NCI-H2081 treated with DMSO at 0.1 percent for 48 hours (cell line): ENCODE measurements around the gene UTS2B.

Source experiments
- DNase-seq: peaks from one replicate; lab custom pipeline; 2025; lab: John Stamatoyannopoulos, UW

Gene UTS2B

DNA sequence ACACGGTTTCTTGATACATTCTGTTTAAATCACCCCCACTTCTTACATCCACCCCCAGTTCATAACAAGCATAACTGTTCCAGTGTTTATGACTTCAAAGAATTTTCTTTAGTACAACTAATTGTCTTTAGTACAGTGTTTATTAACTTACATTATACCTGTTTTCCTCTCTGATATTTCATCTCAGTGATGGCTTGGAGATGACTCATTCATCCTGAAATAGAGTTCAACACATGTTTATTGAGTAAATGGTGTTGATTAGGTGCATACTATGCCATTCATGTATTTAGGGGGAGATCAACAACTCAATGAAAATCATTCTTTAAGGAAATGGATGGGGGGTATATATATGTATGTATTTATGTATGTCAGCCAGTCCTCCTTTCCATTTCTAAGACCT lies 21.7 kb upstream of the UTS2B start:
- no peak for DNase-seq

DNA sequence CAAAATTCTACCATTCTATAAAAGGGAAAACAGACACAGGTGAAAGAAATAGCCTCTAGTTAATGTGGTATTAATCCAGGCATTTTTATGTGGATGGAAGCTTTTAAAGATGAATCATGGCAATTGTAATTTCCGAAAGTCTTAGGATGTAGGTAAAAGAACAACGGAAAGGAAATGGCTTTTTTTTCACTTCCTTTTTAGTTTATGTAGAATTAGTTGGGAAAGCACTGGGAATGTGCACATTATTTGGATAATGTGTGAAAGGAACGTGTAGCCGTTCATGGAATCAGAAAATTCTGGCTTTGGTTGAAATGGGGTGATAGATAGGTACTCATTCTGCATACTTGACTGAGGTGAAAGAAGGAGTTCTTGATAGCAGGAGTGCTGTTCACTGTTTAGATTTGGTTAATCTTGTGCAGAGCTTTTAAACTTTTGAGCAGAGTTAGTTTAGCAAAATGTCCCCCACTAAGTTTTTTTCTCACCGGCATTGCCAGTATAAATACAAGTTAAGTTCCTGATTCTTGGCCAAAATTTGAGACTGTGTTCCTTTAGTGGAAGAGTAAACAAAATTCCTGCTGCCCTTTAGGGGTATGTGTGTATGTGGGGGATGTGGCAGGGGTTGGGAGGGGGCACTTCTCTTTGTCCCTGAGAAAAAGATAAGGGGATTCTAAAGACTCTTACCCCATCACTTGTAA lies 20.2 kb upstream of the UTS2B start:
- DNase-seq = no peak

DNA sequence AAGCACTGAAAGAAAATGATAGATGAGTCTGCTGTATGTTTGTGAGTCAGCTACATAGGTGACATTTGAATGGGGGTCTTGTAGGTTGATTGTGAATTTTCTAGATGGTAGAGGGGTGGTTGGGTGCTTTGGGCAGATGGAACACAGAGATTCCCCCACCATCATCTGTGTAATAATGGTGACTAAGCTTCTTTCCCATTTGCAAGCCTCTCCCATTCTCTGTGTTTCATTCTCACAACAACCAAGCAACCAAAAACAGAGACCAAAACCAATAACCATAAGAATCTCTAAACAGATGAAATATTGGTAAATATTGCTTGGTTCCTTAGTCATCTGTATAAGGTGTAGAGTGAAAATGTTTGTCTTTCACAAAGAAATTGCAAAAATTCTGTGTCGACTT lies 17.8 kb upstream of the UTS2B start:
- no peak for DNase-seq

GRCh38 chr3:191347228-191347627 lies 16.9 kb upstream of the UTS2B start:
- no peak for DNase-seq

GRCh38 chr3:191345334-191345733 lies 15.0 kb upstream of the UTS2B start:
- DNase-seq = no peak

DNA sequence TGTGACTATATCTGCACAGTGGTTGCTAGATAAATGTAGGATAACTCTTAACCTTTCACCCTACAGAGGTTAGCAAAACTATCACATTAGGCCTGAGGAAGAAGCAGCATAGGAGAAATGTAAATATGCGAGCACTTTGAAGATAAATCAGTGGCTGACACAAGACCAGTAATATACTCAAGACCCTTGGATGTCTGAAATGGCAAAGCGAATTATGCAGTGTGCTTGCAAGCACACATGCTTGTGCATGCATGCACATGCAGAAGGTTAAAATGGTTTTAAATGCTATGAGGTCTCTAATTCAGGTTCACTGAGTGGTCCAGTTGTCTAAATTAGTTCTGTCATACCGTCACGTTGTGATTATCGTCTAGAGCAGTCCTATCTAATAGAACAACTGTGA lies 13.6 kb upstream of the UTS2B start:
- no peak for DNase-seq

- DNase-seq = no peak
These were observed 12.8 kb upstream of the UTS2B start for GRCh38 chr3:191343115-191343514.

- DNase-seq = no peak
These were observed 12.1 kb upstream of the UTS2B start for GRCh38 chr3:191342411-191342810.

DNA sequence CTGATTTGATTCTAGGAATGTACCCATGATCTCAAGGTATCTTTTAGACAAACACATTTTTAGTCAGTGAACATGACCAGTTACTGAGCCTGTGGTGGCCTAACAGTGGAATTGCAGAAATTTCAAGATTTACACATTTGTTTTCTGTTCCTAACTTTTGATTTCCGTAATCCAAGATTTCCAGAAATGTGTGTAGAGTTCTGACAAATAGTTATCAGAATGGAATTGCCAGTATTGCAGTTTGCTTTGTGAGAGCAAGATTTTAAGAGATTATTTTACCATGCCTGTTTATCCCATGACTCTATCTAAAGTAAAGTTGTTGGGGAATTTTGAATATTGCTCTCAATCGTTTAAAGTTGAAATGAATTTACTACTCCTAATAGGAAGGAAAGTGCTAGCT lies 11.7 kb upstream of the UTS2B start:
- no peak for DNase-seq

DNA sequence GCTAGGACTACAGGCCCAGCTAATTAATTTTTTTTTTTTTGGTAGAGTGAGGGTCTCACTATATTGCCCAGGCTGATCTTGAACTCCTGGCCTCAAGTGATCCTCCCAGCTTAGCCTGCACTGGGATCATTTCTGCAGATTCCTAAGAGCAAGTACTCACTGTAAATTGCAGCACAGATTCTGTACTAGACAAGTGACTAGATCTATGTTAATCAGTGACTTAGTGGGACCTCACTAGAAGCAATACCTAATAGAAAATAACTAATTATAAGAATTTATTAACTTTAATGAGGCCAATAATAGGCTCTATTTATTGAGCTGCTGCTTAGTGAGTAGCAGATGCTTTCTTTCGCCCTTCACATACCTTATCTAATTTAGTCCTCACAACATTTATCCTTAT lies 10.6 kb upstream of the UTS2B start:
- DNase-seq = no peak

DNA sequence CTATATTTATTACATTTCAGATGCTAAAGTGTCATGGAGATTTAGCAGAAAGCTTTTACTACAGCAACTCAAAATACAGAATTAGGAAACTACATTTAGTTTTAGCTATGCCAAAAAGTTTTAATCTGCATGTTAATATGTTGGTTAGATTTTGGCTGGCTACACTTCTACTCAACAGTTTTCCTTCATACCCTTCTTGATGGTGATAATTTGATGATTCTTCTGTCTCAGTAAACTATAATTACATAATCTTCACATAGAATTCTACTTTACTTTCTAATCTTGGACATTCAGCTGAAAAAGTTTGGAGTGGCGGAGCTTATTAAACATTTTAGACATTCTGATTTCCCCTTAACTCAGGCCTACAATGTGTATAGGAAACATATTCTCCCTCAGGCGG lies 10.0 kb upstream of the UTS2B start:
- no peak for DNase-seq

- DNase-seq = no peak
These were observed 9.1 kb upstream of the UTS2B start for GRCh38 chr3:191339316-191339917.

- no peak for DNase-seq
These were observed 7.8 kb upstream of the UTS2B start for GRCh38 chr3:191338177-191338488.

GRCh38 chr3:191336833-191337232 lies 6.5 kb upstream of the UTS2B start:
- no peak for DNase-seq

DNA sequence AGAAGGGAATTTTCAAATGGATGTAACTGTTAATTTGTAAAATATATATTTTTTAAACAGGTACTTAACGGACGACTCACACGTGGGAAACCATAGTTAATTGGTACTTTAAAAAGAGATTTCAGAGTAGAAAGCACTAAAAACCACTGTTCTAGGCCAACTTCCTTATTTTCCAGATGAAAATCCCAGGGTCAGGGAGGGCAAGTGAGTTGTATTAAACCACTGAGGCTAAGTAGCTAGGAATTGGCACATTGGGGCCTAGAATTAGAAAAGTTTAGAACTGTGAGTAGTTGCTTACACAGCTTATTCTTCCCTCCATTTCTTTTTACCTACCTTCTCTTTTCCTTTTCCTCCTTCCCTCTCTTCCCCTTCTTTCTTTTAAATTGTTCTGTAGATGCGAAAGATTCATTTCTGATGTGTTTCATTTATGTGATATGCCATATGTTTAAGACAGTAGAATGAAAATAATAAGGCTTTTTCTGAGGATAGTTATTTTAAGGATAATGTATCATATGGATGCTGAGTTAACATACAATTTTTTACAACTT lies 4.1 kb upstream of the UTS2B start:
- no peak for DNase-seq

DNA sequence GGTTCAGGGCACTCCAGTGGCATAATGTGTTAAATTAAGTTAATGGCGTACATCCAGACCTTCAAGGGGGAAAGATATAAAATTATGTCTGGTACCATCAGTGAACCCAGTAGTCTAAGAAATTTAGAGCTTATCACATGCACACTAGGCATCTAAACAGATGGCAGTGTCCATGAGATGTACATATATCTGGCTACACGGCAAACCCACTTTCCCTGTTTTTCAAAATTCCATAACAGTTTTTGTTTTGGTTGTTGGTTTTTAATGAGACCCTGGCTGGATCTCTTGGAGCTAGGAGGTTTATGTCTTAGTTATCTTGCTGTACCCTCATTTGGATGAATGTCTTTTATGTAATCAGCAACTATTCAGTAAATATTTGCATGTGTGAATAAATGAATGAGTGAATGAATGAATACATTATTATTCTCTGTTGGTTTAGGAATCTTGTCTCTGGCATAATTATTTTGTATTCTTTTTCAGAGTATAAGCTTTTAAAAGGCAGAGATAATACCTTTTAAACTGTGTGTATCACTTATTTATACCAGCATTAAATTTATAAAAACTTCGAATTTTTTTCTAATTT lies 3.1 kb upstream of the UTS2B start:
- no peak for DNase-seq

- no peak for DNase-seq
These were observed 1.1 kb upstream of the UTS2B start for GRCh38 chr3:191331388-191331787.

- DNase-seq = no peak
These were observed 263 bp upstream of the UTS2B start for GRCh38 chr3:191330530-191331048.

DNA sequence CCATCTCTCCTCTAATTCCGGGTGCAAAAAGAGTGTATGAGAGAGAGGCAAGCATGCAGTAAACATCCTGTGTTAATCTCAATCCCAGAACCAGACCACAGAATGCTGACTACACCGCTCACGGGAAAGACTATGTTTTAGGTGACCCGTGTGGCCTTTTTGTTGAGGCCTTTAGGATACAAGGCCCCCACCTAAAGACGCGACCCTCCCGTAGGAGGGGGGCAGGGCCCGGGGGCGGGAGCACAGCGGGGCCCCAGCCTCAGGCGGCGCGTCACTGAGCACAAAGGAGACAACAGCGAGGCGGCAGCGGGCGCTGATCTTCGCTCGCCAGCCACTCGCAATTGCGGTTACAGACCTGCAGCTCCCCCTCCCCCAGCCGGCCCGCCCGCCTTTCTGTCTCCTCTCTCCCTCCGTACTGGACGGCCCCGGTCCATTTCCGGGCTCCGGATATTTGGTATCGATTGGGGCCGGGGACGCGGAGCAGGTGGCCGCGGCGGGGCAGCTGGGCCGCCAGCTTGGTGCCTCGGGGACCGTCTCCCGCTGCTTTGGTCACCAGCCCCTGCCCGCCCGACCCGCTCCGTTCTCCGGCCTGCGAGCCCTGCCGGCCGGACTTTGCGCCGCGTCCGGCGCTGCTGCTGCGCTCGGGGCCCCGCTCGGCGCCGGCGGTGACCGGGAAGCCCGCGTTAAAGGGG lies 1.2 kb downstream of the UTS2B start, which contains the start of gene CCDC50:
CCDC50 (plus strand) TSS at position 433 of the 692 bp plus-strand sequence. CDS start 281 bp downstream, outside the sequence.
- DNase-seq = no peak

DNA sequence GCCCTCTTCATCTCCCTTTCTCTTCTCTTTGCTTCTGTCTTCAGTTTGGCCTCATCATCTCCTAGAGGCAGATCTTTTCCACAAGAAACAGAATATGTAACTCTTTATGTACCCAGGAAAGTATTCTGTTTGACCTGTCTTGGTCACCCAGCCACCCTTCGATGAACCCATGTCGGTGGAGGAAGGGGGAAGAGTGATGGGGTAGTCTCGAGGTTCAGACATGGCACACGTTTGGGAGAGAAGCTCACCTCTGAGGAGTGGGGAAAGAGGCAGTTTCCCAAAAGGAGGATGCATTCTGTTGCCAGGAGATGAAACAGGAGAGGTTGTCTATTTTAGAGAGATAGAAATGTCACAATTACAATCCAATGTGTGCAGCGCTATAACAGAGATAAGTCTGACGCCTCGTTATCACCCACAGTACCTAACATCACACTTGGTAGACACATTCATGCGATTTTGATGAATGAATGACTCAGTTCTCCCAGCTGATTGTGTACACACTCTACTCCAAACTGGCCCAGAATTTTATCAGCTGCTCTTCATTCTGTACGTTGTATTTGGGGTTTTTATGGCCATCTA lies 1.9 kb downstream of the UTS2B start:
- DNase-seq = no peak

- no peak for DNase-seq
These were observed 2.8 kb downstream of the UTS2B start for GRCh38 chr3:191327526-191327925.

DNA sequence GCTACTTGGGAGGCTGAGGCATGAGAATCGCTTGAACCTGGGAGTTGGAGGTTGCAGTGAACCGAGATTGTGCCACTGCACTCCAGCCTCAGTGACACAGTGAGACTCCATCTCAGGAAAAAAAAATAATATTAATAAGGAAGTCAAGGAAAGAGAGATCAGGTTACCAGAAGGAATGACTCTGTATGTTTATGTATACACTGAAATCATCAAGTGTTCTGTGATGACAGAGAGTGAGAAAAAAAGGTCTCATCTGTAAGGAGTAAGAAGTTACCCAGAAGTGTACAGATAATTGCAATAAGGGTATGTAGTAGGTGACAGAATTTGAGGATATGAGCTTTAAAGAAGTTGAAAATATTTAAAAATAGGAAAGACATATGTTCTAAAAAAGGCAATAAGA lies 5.4 kb downstream of the UTS2B start:
- no peak for DNase-seq
